Keratinocyte (primary cell): ENCODE data around the gene TBC1D22B. TPM values are rescaled to one million over a fixed set of nuclear protein-coding genes. Genes with fewer than 3 reads are reported as not detected.

Experiments
- DNase-seq: peaks from one replicate; pipeline ENCODE4 v3.0.0-alpha.2; 2011; ENCODE audit warnings: low read depth, missing footprints, low spot score
- FAIRE-seq: peaks from 2 replicates; lab custom pipeline; 2011; peaks lifted over from hg19 to GRCh38; lab: Jason Lieb, UNC
- H2AFZ ChIP-seq: 2 replicates; pipeline ENCODE4 v1.6.0; 2012; ENCODE audit warnings: low read length, control low read depth, inconsistent platforms; ENCODE audit not compliant: control insufficient read depth
- H3K27ac ChIP-seq: 2 replicates; pipeline ENCODE4 v1.5.1; 2011; ENCODE audit warnings: low read length; ENCODE audit not compliant: control insufficient read depth, insufficient read depth
- H3K27me3 ChIP-seq: 3 replicates; pipeline ENCODE4 v1.6.0; 2011; ENCODE audit warnings: low read length; ENCODE audit not compliant: control insufficient read depth, insufficient read depth; ENCODE audit errors: extremely low read depth
- H3K36me3 ChIP-seq, 2 experiments: 2 replicates in 1 of 2; 3 replicates in 1 of 2; pipeline ENCODE4 v1.5.1; 2011; ENCODE audit warnings: low read length in 2 of 2, mild to moderate bottlenecking in 1 of 2; ENCODE audit not compliant: control insufficient read depth in 2 of 2, insufficient read depth in 2 of 2; ENCODE audit errors: extremely low read depth in 1 of 2
- H3K4me1 ChIP-seq: 3 replicates; pipeline ENCODE4 v1.5.1; 2011; ENCODE audit warnings: low read length; ENCODE audit not compliant: control insufficient read depth, insufficient read depth; ENCODE audit errors: extremely low read depth
- H3K4me2 ChIP-seq: 3 replicates; pipeline ENCODE4 v1.6.0; 2011; ENCODE audit warnings: low read depth, low read length; ENCODE audit not compliant: control insufficient read depth, insufficient read depth; ENCODE audit errors: extremely low read depth
- H3K4me3 ChIP-seq, 3 experiments: fragments of 200-600 bp in 1 of 3; sonication (generic) in 1 of 3; 2 replicates in 2 of 3; 3 replicates in 1 of 3; pipeline ENCODE4 v1.5.1; 2011 to 2016; ENCODE audit warnings: low read length in 3 of 3, mild to moderate bottlenecking in 3 of 3, control low read depth in 2 of 3, inconsistent platforms in 1 of 3, low read depth in 1 of 3, mixed read lengths in 1 of 3, mixed run types in 1 of 3, moderate library complexity in 1 of 3; ENCODE audit not compliant: control insufficient read depth in 2 of 3, insufficient read depth in 2 of 3; ENCODE audit errors: extremely low read depth in 1 of 3
- H3K79me2 ChIP-seq: 2 replicates; pipeline ENCODE4 v1.6.0; 2012; ENCODE audit warnings: low read length; ENCODE audit not compliant: control insufficient read depth, insufficient read depth
- H3K9ac ChIP-seq: 3 replicates; pipeline ENCODE4 v1.6.0; 2011; ENCODE audit warnings: low read length; ENCODE audit not compliant: control insufficient read depth, insufficient read depth; ENCODE audit errors: extremely low read depth
- H3K9me1 ChIP-seq: 3 replicates; pipeline ENCODE4 v1.6.0; 2011; ENCODE audit warnings: low read length; ENCODE audit not compliant: control insufficient read depth, insufficient read depth; ENCODE audit errors: extremely low read depth
- H3K9me3 ChIP-seq: 2 replicates; pipeline ENCODE4 v1.5.1; 2012; ENCODE audit warnings: low read depth, low read length; ENCODE audit not compliant: control insufficient read depth
- H4K20me1 ChIP-seq: 3 replicates; pipeline ENCODE4 v1.6.0; 2011; ENCODE audit warnings: low read length; ENCODE audit not compliant: control insufficient read depth, insufficient read depth; ENCODE audit errors: extremely low read depth
- CTCF ChIP-seq, 3 experiments: IDR thresholded peaks in 1 of 3; conservative IDR thresholded peaks in 1 of 3; optimal IDR thresholded peaks in 1 of 3; 2 replicates in 2 of 3; 3 replicates in 1 of 3; pipeline versions ENCODE3 to v1.5.1; 2011; ENCODE audit warnings: low read length in 3 of 3, mild to moderate bottlenecking in 3 of 3, moderate library complexity in 2 of 3, control low read depth in 1 of 3, inconsistent platforms in 1 of 3; ENCODE audit not compliant: insufficient read depth in 2 of 3; ENCODE audit errors: extremely low read depth in 1 of 3
- EZH2 ChIP-seq: IDR thresholded peaks from one replicate; pipeline ENCODE4 v1.6.1; 2012; ENCODE audit warnings: inconsistent platforms, mild to moderate bottlenecking, low read length, moderate library complexity
- dilution Hi-C: fragments of 300-500 bp; cut with MboI; formaldehyde crosslinking; loops from one replicate; pipeline ENCODE4 v1.7.0; 2020; ENCODE audit warnings: low sequenced_read_pairs; ENCODE audit not compliant: extremely low pct_ligation_motif_present
- polyA plus RNA-seq, 5 experiments: library from polyadenylated mRNA; depleted of rRNA in 3 of 5; stranded (reverse) in 3 of 5; stranded (forward) in 1 of 5; unstranded in 1 of 5; fragments of >200 nt; gene quantifications; 1 replicate in 1 of 5; 2 replicates in 3 of 5; 3 replicates in 1 of 5; pipeline versions ENCODE4 v1.2.1 to v1.2.3, GENCODE V29; 2011 to 2012; ENCODE audit warnings: missing spikeins in 2 of 5, low read depth in 1 of 5, low replicate concordance in 1 of 5

The TBC1D22B gene
- polyA plus RNA-seq, 1 donor (not counting 4 experiments of a cell fraction or from before 2014, with no cell fraction given) = 5.9 TPM

- peaks cover 2% of the 10 kb centered on the region for H3K9me1 ChIP-seq
- DNase-seq = no peak
- H3K79me2 ChIP-seq = peaks cover 2% of the 10 kb centered on the region
- H3K36me3 ChIP-seq = peaks cover 14 to 21% of the 10 kb centered on the region in 2 experiments
- no peaks in the 10 kb centered on the region for H4K20me1 ChIP-seq
- no peaks in the 10 kb centered on the region for H3K4me1 ChIP-seq
- no peaks in the 10 kb centered on the region for H3K9me3 ChIP-seq
- TF ChIP-seq CTCF (optimal IDR thresholded peaks at IDR 0.05 in 1 of 3, IDR thresholded peaks at IDR 0.05 in 1 of 3, conservative IDR thresholded peaks at IDR 0.05 in 1 of 3; ENCODE audit: extremely low read depth in 1 of 3, insufficient read depth in 2 of 3, low read length in 3 of 3) = no peak
- no peak for TF ChIP-seq EZH2
- dilution Hi-C loops = no loop called here
- no peak for FAIRE-seq
- no peak overlapping the region for H2AFZ ChIP-seq
- no peak overlapping the region for H3K4me2 ChIP-seq
- no peaks in the 10 kb centered on the region for H3K27me3 ChIP-seq
- H3K9ac ChIP-seq = no peak overlapping the region
- no peak overlapping the region for H3K4me3 ChIP-seq
- H3K27ac ChIP-seq = no peak overlapping the region
These were observed 108.2 kb downstream of the TBC1D22B start for GRCh38 chr6:37365791-37366190.

GRCh38 chr6:37366910-37367309 lies 109.3 kb downstream of the TBC1D22B start:
- Histone ChIP-seq H3K4me1 (no peaks in the 10 kb centered on the region), H3K9me3 (no peaks in the 10 kb centered on the region), H3K4me2 (no peak overlapping the region), H3K79me2 (peaks cover 2% of the 10 kb centered on the region), H3K27me3 (no peaks in the 10 kb centered on the region), H4K20me1 (no peaks in the 10 kb centered on the region), H2AFZ (no peak overlapping the region), H3K9ac (no peak overlapping the region), H3K27ac (no peak overlapping the region), H3K9me1 (peaks cover 2% of the 10 kb centered on the region), H3K4me3 (no peak overlapping the region), H3K36me3 (peaks cover 9 to 21% of the 10 kb centered on the region in 2 experiments)
- DNase-seq = no peak
- TF ChIP-seq CTCF (optimal IDR thresholded peaks at IDR 0.05 in 1 of 3, IDR thresholded peaks at IDR 0.05 in 1 of 3, conservative IDR thresholded peaks at IDR 0.05 in 1 of 3; ENCODE audit: extremely low read depth in 1 of 3, insufficient read depth in 2 of 3, low read length in 3 of 3) (no peak), EZH2 (no peak)
- dilution Hi-C loops = no loop called here
- FAIRE-seq = no peak
